Measurements from ENCODE around the gene SLC38A6.

- TF ChIP-seq HHEX (CRISPR knock-in tag; IDR thresholded peaks at IDR 0.05) (no peak), GABPB1 (CRISPR knock-in tag; IDR thresholded peaks at IDR 0.05) (no peak), GTF2F1 (IDR thresholded peaks at IDR 0.05; ENCODE audit: low read length) (no peak), ATAD3A (CRISPR knock-in tag; IDR thresholded peaks at IDR 0.05) (no peak), NPAS2 (CRISPR knock-in tag; IDR thresholded peaks at IDR 0.05; ENCODE audit: borderline replicate concordance) (no peak), ZNF512 (CRISPR knock-in tag; IDR thresholded peaks at IDR 0.05) (no peak), ZNF513 (CRISPR knock-in tag; conservative IDR thresholded peaks at IDR 0.05) (no peak)
Measured at GRCh38 chr14:60951776-60952435, 29.1 kb upstream of the SLC38A6 start.

Data from HepG2 (cell line).